BJ (cell line): Measurements from ENCODE around the gene MEX3A. TPM values are rescaled to one million over a fixed set of nuclear protein-coding genes. Genes with fewer than 3 reads are reported as not detected.

Experiments used
- CTCF ChIA-PET: fragments of 350-600 bp; formaldehyde crosslinking; extraction: SDS; loops from one replicate; lab custom pipeline; 2021; ENCODE audit warnings: antibody characterized with exemption, inconsistent platforms; lab: Yijun Ruan, JAX
- POLR2A ChIA-PET: fragments of 300-600 bp; sonication (Branson Sonifier 250); formaldehyde crosslinking; extraction: SDS; loops from one replicate; lab custom pipeline; 2021; ENCODE audit warnings: antibody characterized with exemption; lab: Charles Lee
- DNase-seq: peaks from one replicate; pipeline ENCODE4 v3.0.0-alpha.2; 2011; ENCODE audit warnings: low read depth
- H3K27me3 ChIP-seq: 2 replicates; pipeline ENCODE4 v1.6.0; 2011; ENCODE audit warnings: low read length; ENCODE audit not compliant: control insufficient read depth, insufficient read depth
- H3K36me3 ChIP-seq: 2 replicates; pipeline ENCODE4 v1.5.1; 2011; ENCODE audit warnings: low read length; ENCODE audit not compliant: control insufficient read depth, insufficient read depth
- H3K4me3 ChIP-seq: 2 replicates; pipeline ENCODE4 v1.5.1; 2011; ENCODE audit warnings: low read depth, mild to moderate bottlenecking, control low read depth, low read length
- polyA plus RNA-seq: library from polyadenylated mRNA; depleted of rRNA; stranded (reverse); fragments of >200 nt; gene quantifications from 2 replicates; pipeline ENCODE4 v1.2.3, GENCODE V29; 2011
- TF ChIP-seq, protein P1 (sequence below): IDR thresholded peaks from 2 replicates; pipeline ENCODE4 v1.5.1; 2011; ENCODE audit warnings: low read depth, mild to moderate bottlenecking, control low read depth, inconsistent platforms, low read length, moderate library complexity; ENCODE audit not compliant: insufficient read depth

Gene MEX3A
- polyA plus RNA-seq, 1 experiment: 1.9 TPM

DNA sequence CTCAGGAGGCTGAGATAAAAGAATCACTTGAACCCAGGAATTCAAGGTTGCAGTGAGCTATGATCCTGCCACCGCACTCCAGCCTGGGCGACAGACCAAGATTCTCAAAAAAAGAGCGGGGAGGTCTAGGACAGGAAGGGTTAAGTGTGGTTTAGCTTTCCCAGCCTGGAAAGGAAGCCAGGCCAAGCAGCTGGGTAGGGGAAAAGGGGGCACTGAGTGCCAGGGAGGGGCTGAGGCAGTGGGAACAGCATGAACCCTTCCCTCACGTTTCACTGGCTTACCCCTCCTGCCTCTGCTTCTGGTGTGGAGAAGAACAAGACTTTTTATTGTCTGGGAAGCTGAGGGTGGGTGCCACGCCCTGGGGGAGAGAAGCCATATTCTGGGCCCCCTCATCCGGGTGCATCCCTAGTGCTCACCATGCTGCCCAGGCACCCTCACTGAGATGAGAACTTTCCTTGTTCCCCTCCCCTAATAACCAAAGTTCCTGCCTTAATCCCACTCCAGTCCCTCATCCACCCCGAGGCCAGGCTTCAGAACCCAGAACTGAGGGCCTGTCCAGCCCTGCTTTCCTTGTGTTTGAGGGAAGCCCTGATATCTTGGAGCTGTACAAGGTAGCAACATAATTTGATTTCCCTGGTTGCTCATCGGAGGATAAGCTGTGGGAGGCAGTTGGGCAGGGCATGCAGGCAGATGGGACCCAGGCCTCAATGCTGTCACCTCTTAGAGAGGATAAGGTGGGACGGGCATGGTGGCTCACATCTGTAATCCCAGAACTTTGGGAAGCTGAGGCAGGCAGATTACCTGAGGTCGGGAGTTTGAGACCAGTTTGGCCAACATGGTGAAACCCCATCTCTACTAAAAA is 30.2 kb upstream of the MEX3A start:
- H3K4me3 ChIP-seq: no peak overlapping the region
- H3K36me3 ChIP-seq: no peaks in the 10 kb centered on the region
- POLR2A ChIA-PET: no interaction called here
- no peak for DNase-seq
- TF ChIP-seq, protein P1, sequence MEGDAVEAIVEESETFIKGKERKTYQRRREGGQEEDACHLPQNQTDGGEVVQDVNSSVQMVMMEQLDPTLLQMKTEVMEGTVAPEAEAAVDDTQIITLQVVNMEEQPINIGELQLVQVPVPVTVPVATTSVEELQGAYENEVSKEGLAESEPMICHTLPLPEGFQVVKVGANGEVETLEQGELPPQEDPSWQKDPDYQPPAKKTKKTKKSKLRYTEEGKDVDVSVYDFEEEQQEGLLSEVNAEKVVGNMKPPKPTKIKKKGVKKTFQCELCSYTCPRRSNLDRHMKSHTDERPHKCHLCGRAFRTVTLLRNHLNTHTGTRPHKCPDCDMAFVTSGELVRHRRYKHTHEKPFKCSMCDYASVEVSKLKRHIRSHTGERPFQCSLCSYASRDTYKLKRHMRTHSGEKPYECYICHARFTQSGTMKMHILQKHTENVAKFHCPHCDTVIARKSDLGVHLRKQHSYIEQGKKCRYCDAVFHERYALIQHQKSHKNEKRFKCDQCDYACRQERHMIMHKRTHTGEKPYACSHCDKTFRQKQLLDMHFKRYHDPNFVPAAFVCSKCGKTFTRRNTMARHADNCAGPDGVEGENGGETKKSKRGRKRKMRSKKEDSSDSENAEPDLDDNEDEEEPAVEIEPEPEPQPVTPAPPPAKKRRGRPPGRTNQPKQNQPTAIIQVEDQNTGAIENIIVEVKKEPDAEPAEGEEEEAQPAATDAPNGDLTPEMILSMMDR: no peak
- CTCF ChIA-PET: interaction anchor here (0.6 to 33.9 kb wide), 3 partner anchors 16 to 770 kb away, joined by 3 to 983 read pairs (median 113); no protein-coding TSS in a partner anchor
- H3K27me3 ChIP-seq: no peaks in the 10 kb centered on the region

DNA sequence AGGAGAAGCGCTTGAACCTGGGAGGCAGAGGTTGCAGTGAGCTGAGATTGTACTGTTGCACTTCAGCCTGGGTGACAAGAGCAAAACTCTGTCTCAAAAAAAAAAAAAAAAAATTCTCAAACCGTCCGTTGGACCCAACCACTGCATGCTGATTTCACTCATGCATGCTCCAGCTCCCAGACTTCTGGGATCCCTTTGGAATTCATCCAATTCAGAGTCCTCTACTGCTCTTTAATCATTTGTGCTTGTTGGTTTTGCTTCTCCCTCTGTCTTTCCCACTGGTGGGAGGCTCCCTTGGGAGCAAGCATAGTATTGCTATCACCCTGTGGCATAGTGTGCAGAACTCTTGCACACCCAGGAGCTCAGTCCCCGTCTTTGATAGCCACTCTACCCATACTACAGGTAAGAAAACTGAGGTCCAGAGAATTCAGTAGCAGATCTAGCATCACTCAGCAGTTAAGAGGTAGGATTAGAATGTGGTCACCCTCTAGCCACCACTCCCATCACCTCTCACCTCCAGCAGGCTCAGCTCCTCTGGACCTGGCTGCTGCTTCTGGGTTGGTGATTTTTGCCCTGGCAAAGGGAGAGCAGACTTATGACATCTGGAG is 29.2 kb upstream of the MEX3A start:
- TF ChIP-seq, protein P1: no peak
- no peaks in the 10 kb centered on the region for H3K36me3 ChIP-seq
- H3K27me3 ChIP-seq: no peaks in the 10 kb centered on the region
- no peak overlapping the region for H3K4me3 ChIP-seq
- ChIA-PET POLR2A (no interaction called here), CTCF (interaction anchor here (11.1 to 33.9 kb wide), 2 partner anchors 15 to 18 kb away, joined by 113 to 983 read pairs; no protein-coding TSS in a partner anchor)
- no peak for DNase-seq

DNA sequence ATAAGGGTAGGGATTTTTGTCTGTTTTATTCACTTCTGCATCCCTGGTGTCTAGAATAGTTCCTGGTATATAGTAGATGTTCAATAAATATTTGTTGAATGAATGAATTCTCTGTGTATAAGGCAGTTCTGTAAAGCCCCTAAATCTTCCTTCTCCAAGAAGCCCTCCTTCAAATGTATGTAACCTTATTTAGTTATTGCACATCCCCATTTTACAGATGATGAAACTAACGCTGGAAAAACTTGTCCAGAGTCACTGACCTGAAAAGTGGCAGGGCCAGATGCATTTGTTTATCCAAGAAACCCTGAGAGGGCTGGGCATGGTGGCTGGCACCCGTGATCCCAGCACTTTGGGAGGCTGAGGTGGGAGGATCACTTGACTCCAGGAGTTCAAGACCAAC is 28.0 kb upstream of the MEX3A start:
- TF ChIP-seq, protein P1: no peak
- Histone ChIP-seq H3K36me3 (no peaks in the 10 kb centered on the region), H3K4me3 (no peak overlapping the region), H3K27me3 (no peaks in the 10 kb centered on the region)
- CTCF ChIA-PET: interaction anchor here (1.2 to 27.9 kb wide), 2 partner anchors 13 to 18 kb away, joined by 3 to 983 read pairs; partner anchors contain the start of gene LMNA
- POLR2A ChIA-PET: no interaction called here
- DNase-seq: no peak

DNA sequence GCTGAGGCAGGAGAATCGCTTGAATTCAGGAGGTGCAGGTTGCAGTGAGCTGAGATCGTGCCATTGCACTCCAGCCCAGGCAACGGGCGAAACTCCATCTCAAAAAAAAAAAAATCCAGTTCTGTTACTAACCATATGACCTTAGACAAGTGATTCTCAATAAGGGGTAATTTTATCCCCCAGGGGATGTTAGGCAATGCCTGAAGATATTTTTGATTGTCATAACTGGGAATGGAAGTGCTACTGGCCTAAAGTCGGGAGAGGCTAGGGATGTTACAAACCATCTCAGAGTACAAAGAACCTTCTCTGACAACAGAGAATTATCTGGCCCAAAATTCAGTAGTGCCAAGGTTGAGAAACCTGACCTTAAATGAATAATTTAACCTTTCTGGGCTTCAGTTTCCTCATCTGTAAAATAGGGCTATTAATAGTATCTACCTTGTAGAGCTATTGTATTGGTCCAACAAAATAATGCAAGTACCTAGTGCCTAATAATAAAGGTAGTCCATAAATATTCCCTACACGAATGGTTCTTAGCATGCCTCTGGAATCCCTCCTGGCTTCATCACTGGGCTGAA is 26.5 kb upstream of the MEX3A start:
- no peaks in the 10 kb centered on the region for H3K27me3 ChIP-seq
- H3K4me3 ChIP-seq: no peak overlapping the region
- ChIA-PET CTCF (interaction anchor here (27.9 kb wide), 1 partner anchor 20 kb away, joined by 983 read pairs; the partner anchor contains the start of gene LMNA), POLR2A (no interaction called here)
- TF ChIP-seq, protein P1: no peak
- no peaks in the 10 kb centered on the region for H3K36me3 ChIP-seq
- no peak for DNase-seq

DNA sequence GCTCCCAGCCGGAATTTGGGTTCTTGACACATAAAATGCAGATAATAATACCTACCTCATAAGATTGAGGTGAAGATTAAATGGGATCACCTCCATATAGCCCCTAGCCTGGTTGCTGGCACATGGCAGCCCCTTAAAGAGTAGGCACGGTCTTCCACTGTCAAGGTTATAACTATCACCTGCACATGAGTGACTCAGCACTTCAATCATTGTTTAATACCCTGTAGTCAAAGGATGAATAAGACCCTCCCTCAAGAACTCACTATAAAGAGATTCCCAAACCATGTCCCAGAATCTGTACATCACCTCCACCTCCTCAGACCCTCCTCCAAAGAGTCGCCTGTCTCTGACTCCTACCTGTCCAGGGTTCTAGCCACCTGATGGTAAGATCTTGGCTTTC is 25.8 kb upstream of the MEX3A start:
- no peaks in the 10 kb centered on the region for H3K27me3 ChIP-seq
- TF ChIP-seq, protein P1: no peak
- no peak for DNase-seq
- ChIA-PET CTCF (interaction anchor here (27.9 kb wide), 1 partner anchor 20 kb away, joined by 983 read pairs; the partner anchor contains the start of gene LMNA), POLR2A (no interaction called here)
- no peak overlapping the region for H3K4me3 ChIP-seq
- no peaks in the 10 kb centered on the region for H3K36me3 ChIP-seq
